HepG2 (cell line): ENCODE results near the gene IFT88. TPM values are rescaled to one million over a fixed set of nuclear protein-coding genes. Genes with fewer than 3 reads are reported as not detected.

Experiments used
- ASH2L ChIP-seq: fragments of 300-600, 200-600 bp; sonication (generic); IDR thresholded peaks from 2 replicates; pipeline ENCODE4 v1.7.0; 2017; ENCODE audit warnings: low read depth, mild to moderate bottlenecking, moderate library complexity, mixed read lengths, low read length; ENCODE audit not compliant: insufficient read length
- CENPT ChIP-seq: sonication (generic); formaldehyde crosslinking; IDR thresholded peaks from 2 replicates; pipeline ENCODE4 v1.8.0; 2022; ENCODE audit warnings: low read depth, mild to moderate bottlenecking, moderate library complexity, missing genetic modification reagents
- EZH2 ChIP-seq: conservative IDR thresholded peaks from 2 replicates; pipeline ENCODE4 v1.6.1; 2012; ENCODE audit warnings: mild to moderate bottlenecking, low read depth, low read length, moderate library complexity
- SIN3A ChIP-seq: IDR thresholded peaks from 2 replicates; pipeline ENCODE4 v1.6.1; 2011; ENCODE audit warnings: low read depth, mild to moderate bottlenecking, control low read depth, low read length, borderline replicate concordance
- STAG1 ChIP-seq: sonication (generic); formaldehyde crosslinking; IDR thresholded peaks from 2 replicates; pipeline ENCODE4 v1.4.0; 2020; ENCODE audit warnings: missing genetic modification reagents
- TCF7 ChIP-seq: sonication (generic); IDR thresholded peaks from 2 replicates; pipeline ENCODE4 v1.6.1; 2016; ENCODE audit warnings: antibody characterized with exemption, low read depth
- TEAD3 ChIP-seq: optimal IDR thresholded peaks from 2 replicates; pipeline ENCODE3; 2016; ENCODE audit warnings: borderline replicate concordance
- ZFP36L2 ChIP-seq: sonication (generic); formaldehyde crosslinking; IDR thresholded peaks from 2 replicates; pipeline ENCODE4 v1.4.0; 2020; ENCODE audit warnings: missing genetic modification reagents
- ZNF431 ChIP-seq: sonication (generic); formaldehyde crosslinking; IDR thresholded peaks from 2 replicates; pipeline ENCODE4 v1.9.0; 2022; ENCODE audit warnings: missing genetic modification reagents, low read depth, mild to moderate bottlenecking, borderline replicate concordance
- ZNF816 ChIP-seq: sonication (generic); formaldehyde crosslinking; IDR thresholded peaks from 2 replicates; pipeline ENCODE4 v1.8.0; 2022; ENCODE audit warnings: missing genetic modification reagents, mild to moderate bottlenecking, borderline replicate concordance
- polyA plus RNA-seq, 8 experiments: library from polyadenylated mRNA; depleted of rRNA in 3 of 8; stranded (reverse) in 7 of 8; unstranded in 1 of 8; fragments of >200 nt; fragmentation: Illumina TruSeq in 4 of 8; extraction: Trizol in 4 of 8; gene quantifications; 2 replicates each; pipeline versions ENCODE4 v1.2.1 to v1.2.3, GENCODE V29; 2011 to 2016; ENCODE audit warnings: low read depth in 4 of 8, missing spikeins in 1 of 8, mixed read lengths in 1 of 8; ENCODE audit not compliant: insufficient read depth in 1 of 8
- total RNA-seq, 5 experiments: library from RNA; depleted of rRNA; stranded (reverse); fragments of >200 nt; fragmentation: Illumina TruSeq; extraction: Trizol; gene quantifications; 2 replicates each; pipeline ENCODE4 v1.2.3, GENCODE V29; 2016; ENCODE audit warnings: low read depth in 1 of 5
- TF ChIP-seq, protein P1 (sequence below): IDR thresholded peaks from 2 replicates; pipeline ENCODE4 v1.6.1; 2016; ENCODE audit warnings: missing compliant biosample characterization, missing genetic modification reagents, borderline replicate concordance
- TF ChIP-seq, protein P2 (sequence below): IDR thresholded peaks from 2 replicates; pipeline ENCODE4 v1.4.0; 2020; ENCODE audit warnings: mild to moderate bottlenecking, missing genetic modification reagents
- TF ChIP-seq, protein P3 (sequence below): sonication (generic); formaldehyde crosslinking; IDR thresholded peaks from 2 replicates; pipeline ENCODE4 v1.4.0; 2020; ENCODE audit warnings: missing genetic modification reagents, borderline replicate concordance

The IFT88 gene
- total and polyA plus RNA-seq, 2 of the 13 experiments (the other 11 are each of a cell fraction or from before 2014, with no cell fraction given), result 8.4 to 19.9 TPM

DNA sequence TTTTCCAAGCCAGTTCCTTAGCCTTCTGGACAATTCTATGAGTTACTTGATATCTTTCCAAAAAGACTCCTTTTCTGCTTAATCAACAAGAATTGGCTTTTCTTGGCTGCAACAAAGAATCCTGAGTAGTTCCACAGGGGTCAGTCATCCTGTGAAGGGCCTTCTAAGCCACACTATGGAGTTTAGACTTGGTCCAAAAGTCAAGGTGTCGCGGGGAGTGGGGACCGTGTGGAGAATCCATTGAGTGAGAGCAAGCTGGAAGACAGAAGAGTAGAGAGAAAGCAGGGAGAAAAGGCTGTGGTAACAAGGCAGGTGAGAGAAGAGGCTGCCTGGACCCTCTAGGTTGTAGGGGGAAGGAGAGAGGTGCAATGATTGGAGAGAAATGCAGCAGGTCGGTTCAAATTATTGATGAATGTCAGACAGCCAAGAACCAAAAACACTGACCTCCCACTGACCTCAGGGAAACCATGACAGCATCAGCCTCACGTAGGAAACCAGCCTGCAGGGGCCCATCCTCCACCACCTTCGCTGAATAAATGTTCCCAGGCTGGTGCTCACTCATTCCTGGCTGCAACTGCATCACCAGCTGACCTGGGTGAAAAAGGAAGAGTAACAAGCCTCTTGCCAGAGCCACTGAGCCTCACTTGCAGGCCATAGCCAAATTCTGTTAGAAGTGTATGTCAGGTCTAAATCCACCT is 7.1 kb upstream of the IFT88 start (continued):
- TF ChIP-seq, protein P1, sequence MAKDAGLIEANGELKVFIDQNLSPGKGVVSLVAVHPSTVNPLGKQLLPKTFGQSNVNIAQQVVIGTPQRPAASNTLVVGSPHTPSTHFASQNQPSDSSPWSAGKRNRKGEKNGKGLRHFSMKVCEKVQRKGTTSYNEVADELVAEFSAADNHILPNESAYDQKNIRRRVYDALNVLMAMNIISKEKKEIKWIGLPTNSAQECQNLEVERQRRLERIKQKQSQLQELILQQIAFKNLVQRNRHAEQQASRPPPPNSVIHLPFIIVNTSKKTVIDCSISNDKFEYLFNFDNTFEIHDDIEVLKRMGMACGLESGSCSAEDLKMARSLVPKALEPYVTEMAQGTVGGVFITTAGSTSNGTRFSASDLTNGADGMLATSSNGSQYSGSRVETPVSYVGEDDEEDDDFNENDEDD (CRISPR knock-in tag), result no peak
- TF ChIP-seq SIN3A (no peak), CENPT (CRISPR knock-in tag) (no peak), STAG1 (no peak), ZNF816 (no peak), ZNF431 (0 out of 2 replicates have a peak, but pooled peaks have one; percentile 1), ZFP36L2 (CRISPR knock-in tag) (no peak), TCF7 (no peak), EZH2 (no peak), TEAD3 (CRISPR knock-in tag) (peak; percentile 26), ASH2L (peak; percentile 30)
- TF ChIP-seq, protein P2, sequence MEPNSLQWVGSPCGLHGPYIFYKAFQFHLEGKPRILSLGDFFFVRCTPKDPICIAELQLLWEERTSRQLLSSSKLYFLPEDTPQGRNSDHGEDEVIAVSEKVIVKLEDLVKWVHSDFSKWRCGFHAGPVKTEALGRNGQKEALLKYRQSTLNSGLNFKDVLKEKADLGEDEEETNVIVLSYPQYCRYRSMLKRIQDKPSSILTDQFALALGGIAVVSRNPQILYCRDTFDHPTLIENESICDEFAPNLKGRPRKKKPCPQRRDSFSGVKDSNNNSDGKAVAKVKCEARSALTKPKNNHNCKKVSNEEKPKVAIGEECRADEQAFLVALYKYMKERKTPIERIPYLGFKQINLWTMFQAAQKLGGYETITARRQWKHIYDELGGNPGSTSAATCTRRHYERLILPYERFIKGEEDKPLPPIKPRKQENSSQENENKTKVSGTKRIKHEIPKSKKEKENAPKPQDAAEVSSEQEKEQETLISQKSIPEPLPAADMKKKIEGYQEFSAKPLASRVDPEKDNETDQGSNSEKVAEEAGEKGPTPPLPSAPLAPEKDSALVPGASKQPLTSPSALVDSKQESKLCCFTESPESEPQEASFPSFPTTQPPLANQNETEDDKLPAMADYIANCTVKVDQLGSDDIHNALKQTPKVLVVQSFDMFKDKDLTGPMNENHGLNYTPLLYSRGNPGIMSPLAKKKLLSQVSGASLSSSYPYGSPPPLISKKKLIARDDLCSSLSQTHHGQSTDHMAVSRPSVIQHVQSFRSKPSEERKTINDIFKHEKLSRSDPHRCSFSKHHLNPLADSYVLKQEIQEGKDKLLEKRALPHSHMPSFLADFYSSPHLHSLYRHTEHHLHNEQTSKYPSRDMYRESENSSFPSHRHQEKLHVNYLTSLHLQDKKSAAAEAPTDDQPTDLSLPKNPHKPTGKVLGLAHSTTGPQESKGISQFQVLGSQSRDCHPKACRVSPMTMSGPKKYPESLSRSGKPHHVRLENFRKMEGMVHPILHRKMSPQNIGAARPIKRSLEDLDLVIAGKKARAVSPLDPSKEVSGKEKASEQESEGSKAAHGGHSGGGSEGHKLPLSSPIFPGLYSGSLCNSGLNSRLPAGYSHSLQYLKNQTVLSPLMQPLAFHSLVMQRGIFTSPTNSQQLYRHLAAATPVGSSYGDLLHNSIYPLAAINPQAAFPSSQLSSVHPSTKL (CRISPR knock-in tag), result 0 out of 2 replicates have a peak, but pooled peaks have one; percentile 7
- TF ChIP-seq, protein P3, sequence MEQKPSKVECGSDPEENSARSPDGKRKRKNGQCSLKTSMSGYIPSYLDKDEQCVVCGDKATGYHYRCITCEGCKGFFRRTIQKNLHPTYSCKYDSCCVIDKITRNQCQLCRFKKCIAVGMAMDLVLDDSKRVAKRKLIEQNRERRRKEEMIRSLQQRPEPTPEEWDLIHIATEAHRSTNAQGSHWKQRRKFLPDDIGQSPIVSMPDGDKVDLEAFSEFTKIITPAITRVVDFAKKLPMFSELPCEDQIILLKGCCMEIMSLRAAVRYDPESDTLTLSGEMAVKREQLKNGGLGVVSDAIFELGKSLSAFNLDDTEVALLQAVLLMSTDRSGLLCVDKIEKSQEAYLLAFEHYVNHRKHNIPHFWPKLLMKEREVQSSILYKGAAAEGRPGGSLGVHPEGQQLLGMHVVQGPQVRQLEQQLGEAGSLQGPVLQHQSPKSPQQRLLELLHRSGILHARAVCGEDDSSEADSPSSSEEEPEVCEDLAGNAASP, result no peak
